ENCODE data around the gene COLEC12.

COLEC12 gene

GRCh38 chr18:435940-436339, 64.6 kb downstream of the COLEC12 start (continued):
- TF ChIP-seq BACH2 (CRISPR knock-in tag; IDR thresholded peaks at IDR 0.05; ENCODE audit: borderline replicate concordance) (no peak), ZFP3 (CRISPR knock-in tag; IDR thresholded peaks at IDR 0.05) (no peak), ARNTL (CRISPR knock-in tag; IDR thresholded peaks at IDR 0.05; ENCODE audit: borderline replicate concordance, low read depth) (no peak), ZFP30 (CRISPR knock-in tag; IDR thresholded peaks at IDR 0.05) (no peak), SNAI2 (CRISPR knock-in tag; IDR thresholded peaks at IDR 0.05) (no peak), ZNF70 (CRISPR knock-in tag; IDR thresholded peaks at IDR 0.05) (no peak), OSR1 (CRISPR knock-in tag; IDR thresholded peaks at IDR 0.05) (no peak)

GRCh38 chr18:434410-434809, 66.1 kb downstream of the COLEC12 start:
- peak; percentile 40; the same call in 2 of the 3 replicates for ATAC-seq
- TF ChIP-seq CSRNP3 (CRISPR knock-in tag; IDR thresholded peaks at IDR 0.05) (no peak), CREB5 (CRISPR knock-in tag; IDR thresholded peaks at IDR 0.05; ENCODE audit: low read depth) (no peak), CSDC2 (CRISPR knock-in tag; IDR thresholded peaks at IDR 0.05) (no peak), ZNF565 (CRISPR knock-in tag; conservative IDR thresholded peaks at IDR 0.05; ENCODE audit: low read depth) (no peak), SNAI2 (CRISPR knock-in tag; IDR thresholded peaks at IDR 0.05) (no peak), TSHZ2 (CRISPR knock-in tag; IDR thresholded peaks at IDR 0.05) (no peak), ESRRG (CRISPR knock-in tag; IDR thresholded peaks at IDR 0.05) (no peak)

- ATAC-seq, result peak; percentile 63; the same call in 2 of the 3 replicates
- no peak for TF ChIP-seq PATZ1 (CRISPR knock-in tag; IDR thresholded peaks at IDR 0.05; ENCODE audit: borderline replicate concordance)
Measured at GRCh38 chr18:433960-434359, 66.5 kb downstream of the COLEC12 start.

GRCh38 chr18:433298-433697, 67.2 kb downstream of the COLEC12 start:
- ATAC-seq, result peak; percentile 41; the same call in 1 of the 3 replicates
- TF ChIP-seq ZFP30 (CRISPR knock-in tag; IDR thresholded peaks at IDR 0.05) (no peak), POU6F1 (CRISPR knock-in tag; IDR thresholded peaks at IDR 0.05; ENCODE audit: borderline replicate concordance, low read depth) (no peak), PATZ1 (CRISPR knock-in tag; IDR thresholded peaks at IDR 0.05; ENCODE audit: borderline replicate concordance) (no peak), TOX (CRISPR knock-in tag; IDR thresholded peaks at IDR 0.05; ENCODE audit: borderline replicate concordance) (no peak), PPARA (CRISPR knock-in tag; IDR thresholded peaks at IDR 0.05; ENCODE audit: borderline replicate concordance) (no peak), CSDC2 (CRISPR knock-in tag; IDR thresholded peaks at IDR 0.05) (no peak), TSHZ2 (CRISPR knock-in tag; IDR thresholded peaks at IDR 0.05) (no peak), ISL1 (CRISPR knock-in tag; IDR thresholded peaks at IDR 0.05) (no peak), GLIS3 (CRISPR knock-in tag; IDR thresholded peaks at IDR 0.05) (no peak), ZNF8 (CRISPR knock-in tag; IDR thresholded peaks at IDR 0.05) (no peak), ZC3H10 (CRISPR knock-in tag; IDR thresholded peaks at IDR 0.05) (no peak), SNAI2 (CRISPR knock-in tag; IDR thresholded peaks at IDR 0.05) (no peak), ZFP3 (CRISPR knock-in tag; IDR thresholded peaks at IDR 0.05) (no peak), OSR1 (CRISPR knock-in tag; IDR thresholded peaks at IDR 0.05) (no peak), ZNF70 (CRISPR knock-in tag; IDR thresholded peaks at IDR 0.05) (no peak)

All from SK-N-SH treated with all-trans-retinoic acid at 6 μM for 48 hours (cell line).